HG02938 (cell line): ENCODE results near the gene NDUFAF3.

ENCODE experiments used
- ATAC-seq: cut with Tn5 transposase; IDR thresholded peaks from one replicate; pipeline ENCODE4 v1.9.1; 2021; ENCODE audit warnings: mild to moderate bottlenecking, moderate library complexity; ENCODE audit not compliant: unreplicated experiment

The NDUFAF3 gene

DNA sequence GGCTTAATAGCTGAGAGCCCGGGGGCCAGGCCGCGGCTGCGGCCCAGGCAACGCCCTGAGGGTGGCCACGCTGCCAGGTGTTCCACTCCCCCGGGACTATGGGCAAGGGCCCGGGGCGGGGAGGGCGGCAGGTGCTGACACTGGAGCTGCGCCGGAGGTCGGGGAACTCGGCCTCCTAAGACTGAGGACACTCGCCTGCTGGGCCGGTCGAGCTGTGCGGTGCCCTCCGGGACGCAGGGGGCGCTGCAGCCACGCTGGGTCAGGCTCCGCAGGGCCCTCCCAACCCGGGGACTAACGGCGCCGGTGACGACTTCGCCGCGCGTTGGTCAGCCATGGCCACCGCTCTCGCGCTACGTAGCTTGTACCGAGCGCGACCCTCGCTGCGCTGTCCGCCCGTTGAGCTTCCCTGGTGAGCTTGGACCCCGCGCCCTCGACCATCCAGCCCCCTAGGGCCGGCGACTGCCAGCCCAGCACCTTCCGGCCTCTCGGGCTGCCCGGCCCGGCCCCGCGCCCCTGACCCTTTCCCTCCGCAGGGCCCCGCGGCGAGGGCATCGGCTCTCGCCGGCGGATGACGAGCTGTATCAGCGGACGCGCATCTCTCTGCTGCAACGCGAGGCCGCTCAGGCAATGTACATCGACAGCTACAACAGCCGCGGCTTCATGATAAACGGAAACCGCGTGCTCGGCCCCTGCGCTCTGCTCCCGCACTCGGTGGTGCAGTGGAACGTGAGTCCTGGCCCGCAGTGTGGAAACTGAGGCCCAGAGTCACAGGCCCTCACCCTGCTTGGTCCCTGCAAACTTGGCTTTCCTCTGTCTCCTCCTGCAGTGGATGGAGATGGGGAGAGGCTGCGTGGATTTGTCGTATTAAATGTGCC is at the start of gene NDUFAF3:
Gene NDUFAF3, plus strand, starts transcription at position 309 of the 875 bp plus-strand sequence. Its CDS starts 24 bp downstream, at position 333.
- ATAC-seq, result peak; percentile 44

GRCh38 chr3:48974076-48974864 is 47.7 kb upstream of the NDUFAF3 start:
- ATAC-seq, result no peak

DNA sequence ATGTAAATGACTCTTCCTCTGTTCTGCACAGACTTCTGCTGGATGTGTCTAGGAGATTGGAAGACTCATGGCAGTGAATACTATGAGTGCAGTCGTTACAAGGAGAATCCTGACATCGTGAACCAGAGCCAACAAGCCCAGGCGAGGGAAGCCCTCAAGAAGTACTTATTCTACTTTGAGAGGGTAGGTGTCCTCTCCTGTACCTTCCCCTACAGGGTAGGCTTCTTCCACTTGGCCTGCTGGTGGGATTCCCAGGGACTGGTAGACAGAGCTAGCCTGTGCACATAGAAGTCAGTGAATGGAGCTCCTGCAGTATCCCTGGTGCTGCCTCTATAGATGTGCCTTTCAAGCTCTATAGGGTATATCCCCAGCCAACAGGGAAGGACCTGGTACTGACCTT is 42.5 kb upstream of the NDUFAF3 start:
- no peak for ATAC-seq

DNA sequence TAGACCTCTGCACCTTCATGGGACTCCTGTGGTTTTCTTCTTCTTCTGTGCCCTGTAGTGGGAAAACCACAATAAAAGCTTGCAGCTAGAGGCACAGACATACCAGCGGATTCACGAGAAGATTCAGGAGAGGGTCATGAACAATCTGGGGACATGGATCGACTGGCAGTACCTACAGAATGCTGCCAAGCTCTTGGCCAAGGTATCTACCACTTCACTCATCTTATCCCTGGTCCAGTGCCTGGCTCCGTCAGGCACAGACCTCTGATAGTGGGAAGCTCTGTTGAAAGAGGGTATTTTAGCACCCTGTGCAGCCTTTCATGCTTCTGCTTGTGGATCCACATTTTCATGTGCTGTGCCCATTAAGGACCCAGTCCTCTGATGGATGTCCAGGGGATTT is 41.6 kb upstream of the NDUFAF3 start:
- no peak for ATAC-seq

- ATAC-seq, result no peak
Measured at GRCh38 chr3:48982016-48982415, 39.9 kb upstream of the NDUFAF3 start.

DNA sequence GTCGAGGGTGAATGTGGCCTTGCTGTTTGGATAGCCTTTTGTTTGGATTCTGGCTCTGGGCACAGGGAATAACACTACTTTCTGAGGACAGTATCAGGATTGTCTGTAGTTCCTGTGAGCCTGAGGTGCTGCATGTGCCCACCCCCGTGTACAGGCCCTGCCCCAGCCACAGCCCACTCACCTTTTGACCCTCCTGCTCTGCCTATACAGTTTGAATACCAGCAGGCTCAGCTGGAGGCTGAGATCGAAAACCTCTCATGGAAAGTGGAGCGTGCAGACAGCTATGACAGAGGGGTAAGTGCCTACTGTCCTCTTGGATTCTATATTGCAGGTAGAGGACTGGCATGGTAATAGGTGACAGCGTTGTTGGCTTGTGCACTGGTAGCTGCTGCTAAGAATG is 39.2 kb upstream of the NDUFAF3 start:
- ATAC-seq, result no peak

- ATAC-seq, result no peak
Measured at GRCh38 chr3:48983096-48983495, 38.8 kb upstream of the NDUFAF3 start.

DNA sequence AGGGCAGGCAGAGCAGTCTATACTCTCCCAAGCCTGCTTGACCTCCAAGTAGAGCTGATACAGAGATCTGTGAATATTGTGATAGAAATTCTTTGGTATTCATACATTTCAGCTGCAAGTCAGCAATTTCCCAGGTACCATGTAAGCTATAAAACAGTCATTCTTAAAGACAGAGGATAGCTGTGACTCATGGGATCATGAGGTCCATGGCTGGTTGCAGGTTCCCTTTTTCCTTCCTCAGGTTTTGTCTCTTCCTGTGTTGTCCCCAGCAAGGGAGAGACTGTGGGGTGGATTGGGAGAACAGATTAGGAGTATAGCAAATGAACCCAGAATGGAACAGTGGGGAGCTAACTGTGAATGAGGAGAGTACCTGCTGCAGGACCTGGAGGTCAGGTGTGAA is 37.3 kb upstream of the NDUFAF3 start:
- no peak for ATAC-seq

GRCh38 chr3:48985831-48986376 is 36.0 kb upstream of the NDUFAF3 start:
- no peak for ATAC-seq

- no peak for ATAC-seq
Measured at GRCh38 chr3:48989126-48989795, 32.7 kb upstream of the NDUFAF3 start.

- peak; percentile 44 for ATAC-seq
Measured at GRCh38 chr3:48989796-48990635, 31.9 kb upstream of the NDUFAF3 start, which contains the start of gene P4HTM. TSS of gene P4HTM (plus strand) at chr3:48990241. CDS start at chr3:48990257, 16 bp downstream.

- ATAC-seq, result no peak
Measured at GRCh38 chr3:48990636-48991469, 31.1 kb upstream of the NDUFAF3 start.

- ATAC-seq, result no peak
Measured at GRCh38 chr3:48991851-48992545, 29.9 kb upstream of the NDUFAF3 start.

DNA sequence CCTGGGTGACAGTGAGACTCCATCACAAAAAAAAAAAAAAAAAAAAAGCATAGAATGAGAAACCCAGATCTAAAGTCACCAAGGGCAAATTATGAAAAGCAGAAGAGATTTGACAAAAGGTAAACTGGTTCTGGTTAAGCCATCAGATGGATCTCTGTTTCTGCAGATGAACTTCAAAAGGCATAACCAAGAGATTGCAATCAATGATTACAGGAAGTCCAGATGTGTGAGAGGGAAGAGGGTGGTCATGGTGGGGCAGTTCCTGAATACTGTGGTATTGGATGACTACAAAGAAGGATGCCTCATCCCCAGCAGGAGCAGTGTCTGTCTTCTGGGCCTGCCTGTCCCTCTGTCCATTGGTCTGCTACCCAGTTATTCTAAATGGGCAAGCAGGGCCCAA is 28.1 kb upstream of the NDUFAF3 start:
- ATAC-seq, result no peak

- no peak for ATAC-seq
Measured at GRCh38 chr3:48996640-48997039, 25.3 kb upstream of the NDUFAF3 start.

GRCh38 chr3:48997102-48997635 is 24.8 kb upstream of the NDUFAF3 start:
- no peak for ATAC-seq

GRCh38 chr3:48997714-48998637 is 23.9 kb upstream of the NDUFAF3 start:
- no peak for ATAC-seq
